Measurements from ENCODE around the gene MOCOS.

The MOCOS gene

DNA sequence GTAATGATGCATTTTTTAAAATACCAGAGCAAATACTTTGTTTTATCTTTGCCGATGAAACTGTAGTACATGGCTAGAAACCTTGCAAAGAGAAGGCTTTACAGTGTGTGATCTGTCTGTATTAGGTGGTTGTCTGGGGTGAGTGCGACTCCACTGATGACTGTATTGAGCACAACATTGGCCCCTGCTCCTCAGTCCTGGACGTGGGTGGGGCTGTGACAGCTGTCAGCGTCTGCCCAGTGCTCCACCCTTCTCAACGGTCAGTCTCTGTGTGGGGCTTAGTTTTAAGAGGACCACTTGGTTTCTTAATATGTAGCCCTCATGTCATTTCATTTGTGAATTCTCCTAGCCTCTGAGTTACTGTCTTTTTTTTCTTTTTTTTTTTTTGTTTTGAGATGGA lies 17.4 kb upstream of the MOCOS start:
- no peak for TF ChIP-seq ZNF248 (tag by site-specific recombination; IDR thresholded peaks at IDR 0.05)
- no peak for TF ChIP-seq ZBTB17 (tag by site-specific recombination; IDR thresholded peaks at IDR 0.05)
- TF ChIP-seq ZBTB1 (tag by site-specific recombination; IDR thresholded peaks at IDR 0.05) = no peak
- no peak for TF ChIP-seq OSR2 (tag by site-specific recombination; IDR thresholded peaks at IDR 0.05)
- TF ChIP-seq ZNF555 (tag by site-specific recombination; conservative IDR thresholded peaks at IDR 0.05) = no peak
- no peak for TF ChIP-seq PRDM2 (tag by site-specific recombination; IDR thresholded peaks at IDR 0.05; ENCODE audit: borderline replicate concordance)
- TF ChIP-seq ZNF560 (tag by site-specific recombination; IDR thresholded peaks at IDR 0.05; ENCODE audit: borderline replicate concordance) = no peak
- no peaks in the 10 kb centered on the region for H3K9me3 ChIP-seq (ENCODE audit: control insufficient read depth, insufficient read depth, low read depth, low read length)
- peaks cover 16 to 92% of the 10 kb centered on the region in 2 experiments; a peak in 2 of 3 replicates for H3K36me3 ChIP-seq (ENCODE audit: control insufficient read depth in 2 of 2, insufficient read depth in 1 of 2, low read length in 2 of 2)
- no peak overlapping the region for H3K4me3 ChIP-seq (ENCODE audit: low read depth, low read length)
- CTCF ChIA-PET = interaction anchor here (0.7 kb wide), 1 partner anchor 1360 kb away, joined by 3 read pairs; no protein-coding TSS in a partner anchor
- no peaks in the 10 kb centered on the region for H3K4me1 ChIP-seq (ENCODE audit: control insufficient read depth, insufficient read depth, low read length)
- no peak overlapping the region for H3K27ac ChIP-seq (ENCODE audit: extremely low read depth, low read depth, low read length)
- POLR2A ChIA-PET = no interaction called here

- CTCF ChIA-PET = interaction anchor here (1.1 kb wide), 1 partner anchor 109 kb away, joined by 3 read pairs; no protein-coding TSS in a partner anchor
- TF ChIP-seq ZNF548 (tag by site-specific recombination; IDR thresholded peaks at IDR 0.05) = no peak
- no peak for TF ChIP-seq KLF17 (tag by site-specific recombination; IDR thresholded peaks at IDR 0.05)
- TF ChIP-seq ZNF23 (tag by site-specific recombination; IDR thresholded peaks at IDR 0.05; ENCODE audit: borderline replicate concordance) = no peak
- TF ChIP-seq ZNF626 (tag by site-specific recombination; IDR thresholded peaks at IDR 0.05) = no peak
- no peak for TF ChIP-seq TCF7L2 (IDR thresholded peaks at IDR 0.05; ENCODE audit: borderline replicate concordance, low read depth, low read length)
- no peak for TF ChIP-seq HOXC10 (CRISPR knock-in tag; IDR thresholded peaks at IDR 0.05)
- TF ChIP-seq, protein P1, sequence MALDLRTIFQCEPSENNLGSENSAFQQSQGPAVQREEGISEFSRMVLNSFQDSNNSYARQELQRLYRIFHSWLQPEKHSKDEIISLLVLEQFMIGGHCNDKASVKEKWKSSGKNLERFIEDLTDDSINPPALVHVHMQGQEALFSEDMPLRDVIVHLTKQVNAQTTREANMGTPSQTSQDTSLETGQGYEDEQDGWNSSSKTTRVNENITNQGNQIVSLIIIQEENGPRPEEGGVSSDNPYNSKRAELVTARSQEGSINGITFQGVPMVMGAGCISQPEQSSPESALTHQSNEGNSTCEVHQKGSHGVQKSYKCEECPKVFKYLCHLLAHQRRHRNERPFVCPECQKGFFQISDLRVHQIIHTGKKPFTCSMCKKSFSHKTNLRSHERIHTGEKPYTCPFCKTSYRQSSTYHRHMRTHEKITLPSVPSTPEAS (tag by site-specific recombination; IDR thresholded peaks at IDR 0.05) = no peak
- no peak for TF ChIP-seq ZEB2 (tag by site-specific recombination; IDR thresholded peaks at IDR 0.05)
- TF ChIP-seq, protein P2, sequence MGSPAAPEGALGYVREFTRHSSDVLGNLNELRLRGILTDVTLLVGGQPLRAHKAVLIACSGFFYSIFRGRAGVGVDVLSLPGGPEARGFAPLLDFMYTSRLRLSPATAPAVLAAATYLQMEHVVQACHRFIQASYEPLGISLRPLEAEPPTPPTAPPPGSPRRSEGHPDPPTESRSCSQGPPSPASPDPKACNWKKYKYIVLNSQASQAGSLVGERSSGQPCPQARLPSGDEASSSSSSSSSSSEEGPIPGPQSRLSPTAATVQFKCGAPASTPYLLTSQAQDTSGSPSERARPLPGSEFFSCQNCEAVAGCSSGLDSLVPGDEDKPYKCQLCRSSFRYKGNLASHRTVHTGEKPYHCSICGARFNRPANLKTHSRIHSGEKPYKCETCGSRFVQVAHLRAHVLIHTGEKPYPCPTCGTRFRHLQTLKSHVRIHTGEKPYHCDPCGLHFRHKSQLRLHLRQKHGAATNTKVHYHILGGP (tag by site-specific recombination; IDR thresholded peaks at IDR 0.05) = no peak
- no peak for TF ChIP-seq ZNF214 (tag by site-specific recombination; IDR thresholded peaks at IDR 0.05; ENCODE audit: borderline replicate concordance)
- TF ChIP-seq HOXD13 (CRISPR knock-in tag; IDR thresholded peaks at IDR 0.05; ENCODE audit: borderline replicate concordance) = no peak
- Histone ChIP-seq H3K4me3 (ENCODE audit: low read depth, low read length) (no peak overlapping the region), H3K4me1 (ENCODE audit: control insufficient read depth, insufficient read depth, low read length) (no peaks in the 10 kb centered on the region), H3K27ac (ENCODE audit: extremely low read depth, low read depth, low read length) (no peak overlapping the region), H3K9me3 (ENCODE audit: control insufficient read depth, insufficient read depth, low read depth, low read length) (no peaks in the 10 kb centered on the region), H3K36me3 (ENCODE audit: control insufficient read depth in 2 of 2, insufficient read depth in 1 of 2, low read length in 2 of 2) (peaks cover 6 to 72% of the 10 kb centered on the region in 2 experiments; a peak in 2 of 3 replicates)
- POLR2A ChIA-PET = interaction anchor here (0.9 kb wide), 1 partner anchor 46 kb away, joined by 3 read pairs; the partner anchor contains the start of genes ELP2 and SLC39A6
Observed at GRCh38 chr18:36175481-36175880, 11.8 kb upstream of the MOCOS start.
